Peyer's patch (tissue), 4 donors: ENCODE data around the gene TMEM108.

ENCODE experiments used
- POLR2A ChIP-seq, 2 donors: fragments of 450-650 bp; IDR thresholded peaks; one replicate each; pipeline ENCODE4 v1.5.1; 2017; ENCODE audit warnings: antibody characterized with exemption in 2 of 2, mild to moderate bottlenecking in 2 of 2, moderate library complexity in 2 of 2
- TF ChIP-seq, protein P1 (sequence below), 6 experiments: fragments of 450-650 bp in 4 of 6; fragments of 200-600 bp in 2 of 6; sonication (generic) in 1 of 6; IDR thresholded peaks; one replicate each; pipeline ENCODE4 v1.5.1; 2017 to 2019; ENCODE audit warnings: antibody characterized with exemption in 6 of 6, mild to moderate bottlenecking in 3 of 6, moderate library complexity in 1 of 6

DNA sequence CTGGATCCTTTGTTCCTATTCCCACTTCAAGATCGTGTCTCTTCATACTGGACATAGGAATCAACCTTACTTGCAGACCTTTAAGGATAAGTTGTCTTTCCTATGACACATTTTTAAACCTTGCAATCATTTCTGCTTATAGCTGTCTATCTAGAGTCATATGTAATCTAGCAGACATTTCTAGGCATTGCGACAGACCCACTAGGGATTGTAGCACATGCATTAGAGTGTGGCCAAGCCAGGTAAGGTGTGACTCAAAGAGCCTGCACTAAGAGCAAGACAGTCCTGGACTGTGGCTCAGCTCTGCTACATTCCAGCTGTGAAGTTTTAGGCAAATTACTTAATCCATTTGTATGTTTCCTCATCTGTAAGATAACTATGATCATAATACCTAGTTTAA, 322.8 kb downstream of the TMEM108 start:
- TF ChIP-seq POLR2A (IDR thresholded peaks at IDR 0.05) = no peak
- TF ChIP-seq, protein P1, sequence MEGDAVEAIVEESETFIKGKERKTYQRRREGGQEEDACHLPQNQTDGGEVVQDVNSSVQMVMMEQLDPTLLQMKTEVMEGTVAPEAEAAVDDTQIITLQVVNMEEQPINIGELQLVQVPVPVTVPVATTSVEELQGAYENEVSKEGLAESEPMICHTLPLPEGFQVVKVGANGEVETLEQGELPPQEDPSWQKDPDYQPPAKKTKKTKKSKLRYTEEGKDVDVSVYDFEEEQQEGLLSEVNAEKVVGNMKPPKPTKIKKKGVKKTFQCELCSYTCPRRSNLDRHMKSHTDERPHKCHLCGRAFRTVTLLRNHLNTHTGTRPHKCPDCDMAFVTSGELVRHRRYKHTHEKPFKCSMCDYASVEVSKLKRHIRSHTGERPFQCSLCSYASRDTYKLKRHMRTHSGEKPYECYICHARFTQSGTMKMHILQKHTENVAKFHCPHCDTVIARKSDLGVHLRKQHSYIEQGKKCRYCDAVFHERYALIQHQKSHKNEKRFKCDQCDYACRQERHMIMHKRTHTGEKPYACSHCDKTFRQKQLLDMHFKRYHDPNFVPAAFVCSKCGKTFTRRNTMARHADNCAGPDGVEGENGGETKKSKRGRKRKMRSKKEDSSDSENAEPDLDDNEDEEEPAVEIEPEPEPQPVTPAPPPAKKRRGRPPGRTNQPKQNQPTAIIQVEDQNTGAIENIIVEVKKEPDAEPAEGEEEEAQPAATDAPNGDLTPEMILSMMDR (IDR thresholded peaks at IDR 0.05) = no peak
